NCI-H2029 (cell line): Measurements from ENCODE around the gene ZBED5.

ENCODE experiments used
- DNase-seq: peaks from one replicate; lab custom pipeline; 2025; lab: John Stamatoyannopoulos, UW

ZBED5 gene

GRCh38 chr11:10878408-10879214 is 20.8 kb upstream of the ZBED5 start:
- peak; percentile 70 for DNase-seq

- no peak for DNase-seq
Measured at GRCh38 chr11:10876158-10876557, 18.3 kb upstream of the ZBED5 start.

GRCh38 chr11:10875430-10876021 is 17.7 kb upstream of the ZBED5 start:
- no peak for DNase-seq

GRCh38 chr11:10872097-10872496 is 14.2 kb upstream of the ZBED5 start:
- DNase-seq = no peak

GRCh38 chr11:10868352-10868751 is 10.5 kb upstream of the ZBED5 start:
- DNase-seq = no peak

- DNase-seq = no peak
Measured at GRCh38 chr11:10866893-10867331, 9.1 kb upstream of the ZBED5 start.

GRCh38 chr11:10865837-10866270 is 8.0 kb upstream of the ZBED5 start:
- DNase-seq = no peak

- no peak for DNase-seq
Measured at GRCh38 chr11:10864688-10865087, 6.8 kb upstream of the ZBED5 start.

GRCh38 chr11:10862446-10862845 is 4.6 kb upstream of the ZBED5 start:
- DNase-seq = no peak

- DNase-seq = no peak
Measured at GRCh38 chr11:10861799-10862198, 3.9 kb upstream of the ZBED5 start.

- DNase-seq = no peak
Measured at GRCh38 chr11:10861047-10861446, 3.2 kb upstream of the ZBED5 start.

GRCh38 chr11:10858439-10859325 is 829 bp upstream of the ZBED5 start:
- DNase-seq = peak; percentile 69

- DNase-seq = no peak
Measured at GRCh38 chr11:10857459-10857708, 469 bp downstream of the ZBED5 start.

GRCh38 chr11:10856689-10857458 is 979 bp downstream of the ZBED5 start:
- peak; percentile 9 for DNase-seq

- no peak for DNase-seq
Measured at GRCh38 chr11:10855295-10855694, 2.6 kb downstream of the ZBED5 start.

- no peak for DNase-seq
Measured at GRCh38 chr11:10847960-10848860, 9.6 kb downstream of the ZBED5 start.

GRCh38 chr11:10846660-10847059 is 11.2 kb downstream of the ZBED5 start:
- no peak for DNase-seq

GRCh38 chr11:10845589-10845988 is 12.3 kb downstream of the ZBED5 start:
- no peak for DNase-seq

- DNase-seq = no peak
Measured at GRCh38 chr11:10844796-10845195, 13.1 kb downstream of the ZBED5 start.

GRCh38 chr11:10844356-10844755 is 13.5 kb downstream of the ZBED5 start:
- no peak for DNase-seq

- no peak for DNase-seq
Measured at GRCh38 chr11:10838881-10839280, 19.0 kb downstream of the ZBED5 start.
